GM19023 (cell line): Measurements from ENCODE around the gene GABRB3.
"Not testable (repeated sequence)": the region's sequence is repeated elsewhere in the genome, so short reads cannot be mapped to it uniquely, and the experiment has no call there.

Source experiments
- ATAC-seq: cut with Tn5 transposase; IDR thresholded peaks from one replicate; pipeline ENCODE4 v1.9.1; 2021; ENCODE audit warnings: mild to moderate bottlenecking, moderate library complexity; ENCODE audit not compliant: unreplicated experiment

GABRB3 gene

GRCh38 chr15:26736502-26737248 is 36.2 kb downstream of the GABRB3 start:
- ATAC-seq = no peak

- ATAC-seq = no peak
Observed at GRCh38 chr15:26731965-26732364, 40.9 kb downstream of the GABRB3 start.

- ATAC-seq = no peak
Observed at GRCh38 chr15:26729581-26729980, 43.3 kb downstream of the GABRB3 start.

- no peak for ATAC-seq
Observed at GRCh38 chr15:26729030-26729429, 43.8 kb downstream of the GABRB3 start.

GRCh38 chr15:26724381-26725150 is 48.3 kb downstream of the GABRB3 start:
- ATAC-seq = no peak

GRCh38 chr15:26722621-26723160 is 50.2 kb downstream of the GABRB3 start:
- no peak for ATAC-seq

DNA sequence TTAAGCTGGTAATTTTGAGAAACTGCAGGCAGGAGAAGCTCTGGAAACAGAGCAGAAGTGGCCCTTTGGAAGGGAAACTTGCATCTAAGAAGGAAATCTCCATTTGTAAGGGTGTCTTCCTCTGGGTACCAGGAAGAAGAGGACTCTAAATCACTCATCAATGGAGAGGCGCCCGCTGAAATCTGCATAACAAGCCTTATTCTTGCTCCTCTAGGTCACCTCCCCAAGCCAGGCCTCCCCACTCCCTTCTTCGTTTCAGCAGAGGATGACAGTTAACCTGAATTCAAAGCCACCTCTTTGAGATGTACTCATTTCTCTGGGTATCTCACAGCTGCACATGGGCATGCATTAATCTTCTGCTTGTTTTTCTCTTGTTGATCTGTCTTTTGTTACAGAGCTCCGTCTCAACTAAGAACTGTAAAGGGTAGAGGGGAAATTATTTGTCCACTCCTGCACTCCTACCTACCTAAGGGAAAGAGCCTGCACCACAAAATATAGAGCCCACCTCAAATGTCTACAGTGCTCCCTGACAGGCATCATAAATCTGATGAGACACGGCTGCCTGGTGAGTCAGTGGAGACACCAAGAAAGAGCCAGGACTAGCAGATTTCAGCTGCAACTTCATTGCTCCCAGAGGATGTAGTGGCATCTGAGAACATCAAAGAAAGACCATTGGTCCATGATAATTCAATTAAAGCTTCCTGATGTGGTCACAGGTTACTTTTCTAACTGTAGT is 51.5 kb downstream of the GABRB3 start:
- no peak for ATAC-seq

DNA sequence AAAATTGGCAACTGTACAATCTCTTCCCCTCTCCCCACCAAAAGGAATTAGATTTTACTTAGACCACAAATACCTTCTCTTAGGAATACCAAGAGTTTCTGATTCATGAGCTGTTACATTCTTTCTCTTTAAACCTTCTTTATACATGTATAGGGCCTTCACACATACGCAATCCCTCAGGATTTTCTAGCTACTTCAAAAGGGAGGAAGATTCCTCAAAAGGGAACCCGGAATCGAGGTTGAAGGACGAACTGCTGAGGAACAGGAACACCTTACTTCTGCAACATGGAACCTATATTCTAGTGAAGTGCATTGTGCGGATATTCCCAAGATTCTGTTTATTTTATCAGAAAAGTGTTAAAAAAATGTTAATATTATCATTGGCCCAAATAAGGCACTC is 52.3 kb downstream of the GABRB3 start:
- ATAC-seq = no peak

DNA sequence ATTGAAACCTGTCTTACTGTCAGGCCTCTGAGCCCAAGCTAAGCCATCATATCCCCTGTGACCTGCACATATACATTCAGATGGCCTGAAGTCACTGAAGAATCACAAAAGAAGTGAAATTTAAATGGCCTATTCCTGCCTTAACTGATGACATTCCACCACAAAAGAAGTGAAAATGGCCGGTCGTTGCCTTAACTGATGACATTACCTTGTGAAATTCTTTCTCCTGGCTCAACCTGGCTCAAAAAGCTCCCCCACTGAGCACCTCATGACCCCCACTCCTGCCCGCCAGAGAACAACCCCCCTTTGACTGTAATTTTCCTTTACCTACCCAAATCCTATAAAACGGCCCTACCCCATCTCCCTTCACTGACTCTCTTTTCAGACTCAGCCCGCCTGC is 53.0 kb downstream of the GABRB3 start:
- ATAC-seq = not testable (repeated sequence)

- no peak for ATAC-seq
Observed at GRCh38 chr15:26716069-26716468, 56.8 kb downstream of the GABRB3 start.

GRCh38 chr15:26713498-26713897 is 59.4 kb downstream of the GABRB3 start:
- no peak for ATAC-seq

- no peak for ATAC-seq
Observed at GRCh38 chr15:26712335-26712734, 60.5 kb downstream of the GABRB3 start.

DNA sequence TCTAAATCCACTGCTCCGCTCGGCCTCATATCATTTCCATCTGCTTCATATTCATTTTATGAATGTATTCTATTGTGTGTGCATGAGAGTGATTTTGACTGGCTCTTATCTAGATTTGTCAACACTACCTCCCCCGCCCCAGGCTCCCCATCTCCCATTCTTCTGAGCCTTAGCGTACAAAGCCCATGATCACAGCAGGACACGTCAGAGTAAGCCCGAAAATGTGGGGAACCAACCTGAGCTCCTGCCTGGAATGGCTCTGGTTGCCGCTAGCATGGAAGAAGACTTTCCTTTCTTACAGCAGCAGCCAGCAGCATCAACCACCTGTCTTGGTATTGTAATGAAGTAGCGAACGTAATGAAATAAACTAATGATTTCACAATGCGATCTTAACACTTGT is 61.4 kb downstream of the GABRB3 start:
- ATAC-seq = no peak

- no peak for ATAC-seq
Observed at GRCh38 chr15:26702381-26702780, 70.5 kb downstream of the GABRB3 start.

DNA sequence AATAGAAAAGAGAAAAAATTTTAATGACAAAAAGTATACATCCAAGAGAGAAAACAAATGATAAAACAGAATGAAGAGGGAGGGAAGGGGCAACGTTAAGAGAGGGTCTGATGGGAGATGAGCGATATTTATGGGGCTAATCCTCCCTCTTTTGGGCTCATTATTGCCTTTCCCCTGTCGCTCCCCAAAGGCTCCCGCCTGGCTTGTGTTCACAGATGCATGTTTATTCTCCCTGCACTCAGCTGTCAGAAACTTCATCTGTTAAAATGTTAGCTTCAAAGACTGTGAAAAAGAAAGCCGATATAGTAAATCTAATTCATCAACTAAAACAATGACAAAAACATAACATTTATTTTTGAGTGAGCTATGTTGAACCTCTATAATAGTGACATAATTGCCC is 74.3 kb downstream of the GABRB3 start:
- ATAC-seq = no peak

GRCh38 chr15:26697913-26698312 is 75.0 kb downstream of the GABRB3 start:
- ATAC-seq = no peak

DNA sequence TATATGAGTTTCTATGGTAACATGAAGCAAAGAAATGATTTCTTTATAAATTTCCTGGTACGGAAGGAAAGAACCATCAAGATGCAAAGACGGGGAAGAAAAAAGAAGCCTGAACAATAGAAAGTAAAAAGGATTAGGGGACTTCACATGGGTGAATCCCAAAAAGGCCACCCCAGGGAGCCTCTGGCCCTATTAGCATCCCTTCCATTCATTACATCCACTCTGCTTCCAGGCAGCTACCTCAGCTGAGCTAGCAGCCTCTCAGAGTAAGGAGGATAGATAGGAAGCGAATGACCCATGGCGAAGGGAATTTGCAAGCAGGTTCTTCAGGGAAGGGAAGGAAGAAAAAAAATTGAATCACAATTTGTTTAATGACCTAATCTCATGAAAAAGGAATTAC is 81.6 kb downstream of the GABRB3 start:
- no peak for ATAC-seq

GRCh38 chr15:26690778-26691177 is 82.1 kb downstream of the GABRB3 start:
- ATAC-seq = no peak

DNA sequence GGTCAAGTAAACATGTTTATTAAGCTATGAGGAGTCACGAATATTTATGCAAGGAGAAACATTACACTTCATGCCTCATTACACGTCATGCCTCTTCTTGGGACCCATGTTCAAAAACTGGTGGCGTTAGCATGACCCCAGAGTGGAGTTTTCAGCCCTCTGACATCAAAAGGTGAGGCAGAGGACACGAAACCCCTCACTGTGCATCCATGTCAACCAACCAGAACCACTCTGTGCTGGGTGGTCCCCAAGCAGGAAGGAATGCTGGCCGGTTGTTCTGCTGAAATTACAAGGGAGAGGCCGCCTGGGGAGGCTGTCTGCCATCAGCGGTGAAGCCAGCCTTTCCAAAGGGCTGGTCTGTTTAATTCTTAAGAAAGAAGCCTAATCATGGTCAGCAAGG is 83.4 kb downstream of the GABRB3 start:
- no peak for ATAC-seq

- ATAC-seq = no peak
Observed at GRCh38 chr15:26686547-26687187, 86.2 kb downstream of the GABRB3 start.

DNA sequence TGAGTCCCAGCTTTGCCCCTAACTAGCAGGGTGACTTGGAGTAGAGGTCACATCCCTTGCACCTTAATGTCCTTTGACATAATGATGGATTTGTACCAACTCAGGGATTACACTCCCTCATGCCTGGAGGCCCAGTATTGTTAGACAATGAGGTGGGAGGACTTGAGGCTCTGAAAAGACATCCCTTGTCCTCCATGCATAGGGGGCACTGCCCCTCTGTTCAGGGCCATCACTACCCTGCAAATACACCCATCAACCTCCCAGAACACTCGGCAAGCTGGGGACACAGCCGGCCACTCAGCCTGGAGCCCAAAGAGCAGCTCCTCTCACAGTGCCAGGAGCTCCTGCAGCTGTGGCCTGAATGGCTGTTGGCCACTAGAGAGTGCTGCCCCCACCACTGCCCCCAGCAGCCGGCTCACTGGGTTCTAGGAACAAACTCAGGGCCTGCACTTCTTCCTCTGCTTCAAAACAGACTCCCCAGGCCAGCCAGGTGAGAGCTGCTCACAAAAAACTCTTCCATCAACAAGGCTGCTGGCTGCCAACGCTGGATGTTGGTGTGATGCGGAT is 90.2 kb downstream of the GABRB3 start:
- ATAC-seq = no peak
